GM12873 (cell line): ENCODE results near the gene ARSK.

Experiments
- TF ChIP-seq, protein P1 (sequence below): IDR thresholded peaks from 2 replicates; pipeline ENCODE4 v1.5.1; 2012; ENCODE audit warnings: low read depth, mild to moderate bottlenecking, moderate library complexity, low read length, control low read depth; ENCODE audit not compliant: insufficient read depth; ENCODE audit errors: missing control alignments

The ARSK gene

DNA sequence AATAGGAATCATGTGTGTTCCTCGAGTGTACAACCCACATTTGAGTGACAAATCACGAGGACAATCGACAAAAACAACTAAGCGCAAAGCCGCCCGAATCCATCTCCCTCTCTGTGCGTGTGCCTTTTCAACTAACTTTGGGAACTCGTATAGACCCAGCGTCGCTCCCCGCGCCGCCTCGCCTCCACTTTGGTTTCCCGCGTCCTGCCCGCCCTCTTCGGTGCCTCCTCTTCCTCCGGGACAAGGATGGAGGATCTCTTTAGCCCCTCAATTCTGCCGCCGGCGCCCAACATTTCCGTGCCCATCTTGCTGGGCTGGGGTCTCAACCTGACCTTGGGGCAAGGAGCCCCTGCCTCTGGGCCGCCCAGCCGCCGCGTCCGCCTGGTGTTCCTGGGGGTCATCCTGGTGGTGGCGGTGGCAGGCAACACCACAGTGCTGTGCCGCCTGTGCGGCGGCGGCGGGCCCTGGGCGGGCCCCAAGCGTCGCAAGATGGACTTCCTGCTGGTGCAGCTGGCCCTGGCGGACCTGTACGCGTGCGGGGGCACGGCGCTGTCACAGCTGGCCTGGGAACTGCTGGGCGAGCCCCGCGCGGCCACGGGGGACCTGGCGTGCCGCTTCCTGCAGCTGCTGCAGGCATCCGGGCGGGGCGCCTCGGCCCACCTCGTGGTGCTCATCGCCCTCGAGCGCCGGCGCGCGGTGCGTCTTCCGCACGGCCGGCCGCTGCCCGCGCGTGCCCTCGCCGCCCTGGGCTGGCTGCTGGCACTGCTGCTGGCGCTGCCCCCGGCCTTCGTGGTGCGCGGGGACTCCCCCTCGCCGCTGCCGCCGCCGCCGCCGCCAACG lies 65.3 kb downstream of the ARSK start, which contains the start of gene GPR150:
Gene GPR150, plus strand, starts transcription at position 58 of the 840 bp plus-strand sequence. Its CDS starts 189 bp downstream, at position 247.
- TF ChIP-seq, protein P1, sequence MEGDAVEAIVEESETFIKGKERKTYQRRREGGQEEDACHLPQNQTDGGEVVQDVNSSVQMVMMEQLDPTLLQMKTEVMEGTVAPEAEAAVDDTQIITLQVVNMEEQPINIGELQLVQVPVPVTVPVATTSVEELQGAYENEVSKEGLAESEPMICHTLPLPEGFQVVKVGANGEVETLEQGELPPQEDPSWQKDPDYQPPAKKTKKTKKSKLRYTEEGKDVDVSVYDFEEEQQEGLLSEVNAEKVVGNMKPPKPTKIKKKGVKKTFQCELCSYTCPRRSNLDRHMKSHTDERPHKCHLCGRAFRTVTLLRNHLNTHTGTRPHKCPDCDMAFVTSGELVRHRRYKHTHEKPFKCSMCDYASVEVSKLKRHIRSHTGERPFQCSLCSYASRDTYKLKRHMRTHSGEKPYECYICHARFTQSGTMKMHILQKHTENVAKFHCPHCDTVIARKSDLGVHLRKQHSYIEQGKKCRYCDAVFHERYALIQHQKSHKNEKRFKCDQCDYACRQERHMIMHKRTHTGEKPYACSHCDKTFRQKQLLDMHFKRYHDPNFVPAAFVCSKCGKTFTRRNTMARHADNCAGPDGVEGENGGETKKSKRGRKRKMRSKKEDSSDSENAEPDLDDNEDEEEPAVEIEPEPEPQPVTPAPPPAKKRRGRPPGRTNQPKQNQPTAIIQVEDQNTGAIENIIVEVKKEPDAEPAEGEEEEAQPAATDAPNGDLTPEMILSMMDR = peak; percentile 28

DNA sequence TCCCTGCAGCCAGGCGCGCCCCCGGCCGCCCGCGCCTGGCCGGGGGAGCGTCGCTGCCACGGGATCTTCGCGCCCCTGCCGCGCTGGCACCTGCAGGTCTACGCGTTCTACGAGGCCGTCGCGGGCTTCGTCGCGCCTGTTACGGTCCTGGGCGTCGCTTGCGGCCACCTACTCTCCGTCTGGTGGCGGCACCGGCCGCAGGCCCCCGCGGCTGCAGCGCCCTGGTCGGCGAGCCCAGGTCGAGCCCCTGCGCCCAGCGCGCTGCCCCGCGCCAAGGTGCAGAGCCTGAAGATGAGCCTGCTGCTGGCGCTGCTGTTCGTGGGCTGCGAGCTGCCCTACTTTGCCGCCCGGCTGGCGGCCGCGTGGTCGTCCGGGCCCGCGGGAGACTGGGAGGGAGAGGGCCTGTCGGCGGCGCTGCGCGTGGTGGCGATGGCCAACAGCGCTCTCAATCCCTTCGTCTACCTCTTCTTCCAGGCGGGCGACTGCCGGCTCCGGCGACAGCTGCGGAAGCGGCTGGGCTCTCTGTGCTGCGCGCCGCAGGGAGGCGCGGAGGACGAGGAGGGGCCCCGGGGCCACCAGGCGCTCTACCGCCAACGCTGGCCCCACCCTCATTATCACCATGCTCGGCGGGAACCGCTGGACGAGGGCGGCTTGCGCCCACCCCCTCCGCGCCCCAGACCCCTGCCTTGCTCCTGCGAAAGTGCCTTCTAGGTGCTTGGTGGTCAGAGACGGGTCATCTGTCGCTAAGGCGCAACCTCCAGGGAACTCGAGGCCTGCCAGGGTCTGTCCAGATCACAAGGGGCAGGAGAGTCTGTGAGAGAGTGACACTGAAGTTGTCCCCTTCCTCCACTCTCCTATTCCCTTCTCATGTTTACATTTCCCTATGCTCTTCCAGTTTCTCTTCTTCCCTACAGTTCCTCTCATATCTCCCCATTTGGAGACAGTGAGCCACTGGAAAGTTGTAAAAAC lies 66.3 kb downstream of the ARSK start:
- TF ChIP-seq, protein P1 = no peak

DNA sequence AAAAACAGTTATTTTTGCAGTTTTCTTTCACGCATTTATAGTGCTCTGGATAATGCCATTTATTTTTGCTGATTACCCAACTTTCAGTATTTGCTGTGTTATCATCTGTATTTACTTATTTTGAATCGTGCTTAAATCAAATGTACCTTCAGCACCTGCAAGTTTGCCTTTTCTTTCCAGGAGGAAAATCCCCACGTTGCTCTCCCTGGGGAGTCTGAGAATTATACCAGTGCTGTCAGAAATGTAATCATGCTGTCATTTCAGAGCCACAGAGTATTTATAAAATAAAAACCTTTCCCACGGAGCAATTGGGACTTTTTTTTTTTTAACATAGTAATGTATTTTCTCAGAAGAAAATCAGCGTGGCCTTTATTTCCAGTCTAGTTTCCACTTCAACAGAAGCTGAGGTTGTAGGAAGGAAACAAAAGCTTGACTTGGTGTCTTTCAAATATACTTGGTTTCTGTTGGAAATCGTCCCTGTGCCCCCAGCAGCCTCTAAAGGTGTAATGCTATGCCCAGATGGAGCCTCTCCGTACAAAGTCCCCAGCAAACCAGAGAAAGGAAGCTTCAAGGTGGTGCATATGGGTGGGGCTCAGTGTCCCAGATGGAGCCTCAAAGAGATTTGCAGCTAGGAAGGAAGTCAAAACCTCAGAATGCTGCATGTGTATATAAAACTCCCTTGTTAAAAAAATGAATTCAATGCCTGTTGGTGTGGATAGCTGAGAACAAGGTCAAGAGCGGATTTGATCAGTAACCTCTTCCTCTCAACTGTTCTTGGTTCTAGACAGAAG lies 67.1 kb downstream of the ARSK start:
- TF ChIP-seq, protein P1 = no peak

DNA sequence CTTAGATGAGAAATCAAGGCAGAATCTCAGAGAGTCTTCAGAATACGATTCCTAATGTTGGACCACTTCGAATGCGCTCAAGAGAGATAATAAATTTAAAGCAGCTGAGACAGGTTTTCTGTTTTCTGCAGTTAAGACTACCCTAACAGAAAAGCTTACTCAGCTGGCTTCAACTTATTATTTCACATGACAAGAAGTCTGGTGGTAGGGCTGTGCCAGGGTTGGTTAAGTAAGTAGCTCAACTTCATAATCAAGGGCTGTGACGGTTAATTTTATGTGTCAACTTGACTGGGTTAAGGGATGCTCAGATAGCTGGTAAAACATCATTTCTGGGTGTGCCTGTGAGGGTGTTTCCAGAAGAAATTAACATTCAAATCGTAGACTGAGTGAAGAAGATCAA lies 68.8 kb downstream of the ARSK start:
- TF ChIP-seq, protein P1 = no peak

DNA sequence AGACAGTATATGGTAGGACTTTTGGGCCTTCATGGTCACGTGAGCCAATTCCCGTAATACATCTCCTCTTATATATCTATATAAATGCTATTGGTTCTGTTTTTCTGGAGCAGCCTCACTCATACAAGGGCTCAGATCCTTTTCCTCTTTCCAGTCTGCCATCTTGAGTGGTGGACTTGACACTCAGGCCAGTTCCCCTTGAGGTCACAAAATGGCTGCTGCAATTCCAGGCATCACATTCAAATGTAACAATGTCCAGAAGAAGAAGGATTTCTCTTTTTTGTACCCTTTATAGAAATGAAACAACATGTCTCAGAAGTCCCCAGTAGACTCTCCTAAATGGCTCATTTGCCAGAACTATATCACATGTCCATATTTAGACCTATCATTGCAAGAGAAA lies 69.5 kb downstream of the ARSK start:
- TF ChIP-seq, protein P1 = no peak

DNA sequence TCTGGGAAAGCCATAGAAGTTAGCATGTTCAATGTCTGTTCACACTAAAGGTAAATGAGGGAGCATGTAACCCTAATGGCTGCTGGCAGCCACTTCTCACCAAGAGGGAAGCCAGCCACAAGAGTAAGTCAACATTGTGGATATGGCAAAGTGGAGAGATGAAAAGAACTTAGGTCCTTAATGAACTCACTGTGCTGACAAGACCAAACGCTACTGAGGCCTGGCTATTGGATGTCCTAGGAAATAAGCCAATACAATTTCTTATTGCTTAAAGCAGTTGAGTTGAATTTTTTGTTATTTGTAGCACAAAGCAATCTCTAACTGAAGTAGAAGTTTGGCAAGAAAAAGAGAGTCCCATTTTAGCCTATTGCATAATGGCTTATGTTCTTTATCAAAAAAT lies 71.8 kb downstream of the ARSK start:
- TF ChIP-seq, protein P1 = no peak
